ENCODE measurements around the gene SPOCD1.

SPOCD1 gene

GRCh38 chr1:31768939-31769704 lies 46.7 kb downstream of the SPOCD1 start:
- no peak for DNase-seq

- no peak for DNase-seq
Observed at GRCh38 chr1:31768407-31768907, 47.4 kb downstream of the SPOCD1 start.

- no peak for DNase-seq
Observed at GRCh38 chr1:31767225-31767624, 48.6 kb downstream of the SPOCD1 start.

GRCh38 chr1:31765516-31765915 lies 50.3 kb downstream of the SPOCD1 start:
- DNase-seq, result no peak

- no peak for DNase-seq
Observed at GRCh38 chr1:31765041-31765467, 50.8 kb downstream of the SPOCD1 start.

GRCh38 chr1:31764312-31765040 lies 51.3 kb downstream of the SPOCD1 start, which contains the start of gene ADGRB2:
Gene ADGRB2, minus strand, starts transcription at chr1:31764340. Its CDS starts 7,119 bp downstream, at chr1:31757221.
- DNase-seq, result no peak

- no peak for DNase-seq
Observed at GRCh38 chr1:31763671-31764311, 52.0 kb downstream of the SPOCD1 start.

GRCh38 chr1:31762726-31763670 lies 52.8 kb downstream of the SPOCD1 start:
- DNase-seq, result no peak

- no peak for DNase-seq
Observed at GRCh38 chr1:31762323-31762722, 53.5 kb downstream of the SPOCD1 start.

GRCh38 chr1:31761883-31762282 lies 53.9 kb downstream of the SPOCD1 start:
- DNase-seq, result no peak

- DNase-seq, result no peak
Observed at GRCh38 chr1:31760471-31761470, 55.1 kb downstream of the SPOCD1 start.

GRCh38 chr1:31759298-31760023 lies 56.4 kb downstream of the SPOCD1 start:
- no peak for DNase-seq

GRCh38 chr1:31758823-31759222 lies 57.0 kb downstream of the SPOCD1 start:
- no peak for DNase-seq

- DNase-seq, result no peak
Observed at GRCh38 chr1:31757989-31758388, 57.8 kb downstream of the SPOCD1 start.

GRCh38 chr1:31757204-31757679 lies 58.6 kb downstream of the SPOCD1 start:
- no peak for DNase-seq

- DNase-seq, result no peak
Observed at GRCh38 chr1:31756578-31756977, 59.2 kb downstream of the SPOCD1 start.

GRCh38 chr1:31755850-31756492 lies 59.9 kb downstream of the SPOCD1 start:
- no peak for DNase-seq

GRCh38 chr1:31755197-31755611 lies 60.6 kb downstream of the SPOCD1 start:
- no peak for DNase-seq

GRCh38 chr1:31754397-31754796 lies 61.4 kb downstream of the SPOCD1 start:
- DNase-seq, result no peak
